ENCODE data around the gene SERPINB7.

The SERPINB7 gene

DNA sequence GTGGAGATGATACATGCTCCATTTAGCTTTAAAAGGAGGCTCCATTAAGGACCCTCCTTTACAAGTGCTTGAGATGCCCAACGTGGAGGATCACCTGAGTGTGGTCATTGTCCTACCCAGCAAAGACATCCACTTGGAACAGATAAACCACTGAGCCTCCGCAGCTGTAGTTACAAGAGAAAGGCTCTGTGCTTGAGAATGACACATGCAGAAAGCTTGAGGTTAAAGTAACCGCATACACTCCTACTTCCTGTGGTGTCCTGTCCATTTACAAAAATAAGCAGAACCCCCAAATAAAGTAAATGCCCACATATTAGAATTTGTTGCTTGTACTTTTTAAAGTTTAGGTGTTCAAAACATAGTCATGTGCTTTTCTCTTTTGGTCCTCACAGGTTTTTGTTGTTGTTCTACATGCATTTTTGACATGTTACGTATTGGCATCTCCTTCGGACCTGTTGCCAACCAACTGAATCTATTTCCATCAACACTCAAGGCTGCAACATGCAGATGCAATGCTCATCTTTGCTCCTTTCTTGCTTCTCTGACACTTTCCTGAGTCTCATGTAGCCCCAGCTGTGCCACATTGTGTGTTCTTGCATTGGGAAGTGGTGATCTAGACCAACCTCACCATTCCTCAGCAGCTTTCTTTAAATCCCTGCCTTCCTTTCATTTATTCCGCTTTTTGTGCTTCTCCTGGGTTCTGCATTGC is 56.0 kb downstream of the SERPINB7 start:
- DNase-seq = peak; percentile 75
- Histone ChIP-seq H3K4me3 (ENCODE audit: low read depth, low read length) (no peak overlapping the region), H3K27ac (peak overlapping the region; percentile 1), H3K36me3 (replicated peaks) (no peaks in the 10 kb centered on the region), H3K27me3 (replicated peaks) (no peaks in the 10 kb centered on the region)
- TF ChIP-seq, protein P1, sequence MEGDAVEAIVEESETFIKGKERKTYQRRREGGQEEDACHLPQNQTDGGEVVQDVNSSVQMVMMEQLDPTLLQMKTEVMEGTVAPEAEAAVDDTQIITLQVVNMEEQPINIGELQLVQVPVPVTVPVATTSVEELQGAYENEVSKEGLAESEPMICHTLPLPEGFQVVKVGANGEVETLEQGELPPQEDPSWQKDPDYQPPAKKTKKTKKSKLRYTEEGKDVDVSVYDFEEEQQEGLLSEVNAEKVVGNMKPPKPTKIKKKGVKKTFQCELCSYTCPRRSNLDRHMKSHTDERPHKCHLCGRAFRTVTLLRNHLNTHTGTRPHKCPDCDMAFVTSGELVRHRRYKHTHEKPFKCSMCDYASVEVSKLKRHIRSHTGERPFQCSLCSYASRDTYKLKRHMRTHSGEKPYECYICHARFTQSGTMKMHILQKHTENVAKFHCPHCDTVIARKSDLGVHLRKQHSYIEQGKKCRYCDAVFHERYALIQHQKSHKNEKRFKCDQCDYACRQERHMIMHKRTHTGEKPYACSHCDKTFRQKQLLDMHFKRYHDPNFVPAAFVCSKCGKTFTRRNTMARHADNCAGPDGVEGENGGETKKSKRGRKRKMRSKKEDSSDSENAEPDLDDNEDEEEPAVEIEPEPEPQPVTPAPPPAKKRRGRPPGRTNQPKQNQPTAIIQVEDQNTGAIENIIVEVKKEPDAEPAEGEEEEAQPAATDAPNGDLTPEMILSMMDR (IDR thresholded peaks at IDR 0.05; ENCODE audit: low read depth, low read length, missing control alignments) = no peak
- in situ Hi-C loops (cut with HindIII; ENCODE audit: low pct_ligation_motif_present, low sequenced_read_pairs) = no loop called here

DNA sequence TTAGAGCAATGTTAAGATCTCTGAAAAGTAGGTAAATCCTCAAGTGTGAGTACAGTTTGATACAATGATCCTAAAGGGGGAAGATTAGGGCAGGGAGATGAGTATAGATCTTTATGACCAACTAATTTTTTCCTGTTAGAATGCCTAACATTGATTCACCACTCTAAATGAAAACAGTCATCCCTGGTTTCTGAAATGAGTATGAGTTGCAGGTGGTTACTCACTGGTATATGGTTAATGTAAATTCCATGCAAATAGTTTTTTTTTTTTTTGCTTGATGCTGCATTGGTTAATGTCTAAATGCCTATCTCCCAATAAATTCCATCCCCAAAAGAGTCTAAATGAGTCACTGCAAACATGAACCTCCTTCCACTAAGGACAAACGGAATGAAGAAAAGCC is 57.3 kb downstream of the SERPINB7 start:
- in situ Hi-C loops (cut with HindIII; ENCODE audit: low pct_ligation_motif_present, low sequenced_read_pairs) = no loop called here

DNA sequence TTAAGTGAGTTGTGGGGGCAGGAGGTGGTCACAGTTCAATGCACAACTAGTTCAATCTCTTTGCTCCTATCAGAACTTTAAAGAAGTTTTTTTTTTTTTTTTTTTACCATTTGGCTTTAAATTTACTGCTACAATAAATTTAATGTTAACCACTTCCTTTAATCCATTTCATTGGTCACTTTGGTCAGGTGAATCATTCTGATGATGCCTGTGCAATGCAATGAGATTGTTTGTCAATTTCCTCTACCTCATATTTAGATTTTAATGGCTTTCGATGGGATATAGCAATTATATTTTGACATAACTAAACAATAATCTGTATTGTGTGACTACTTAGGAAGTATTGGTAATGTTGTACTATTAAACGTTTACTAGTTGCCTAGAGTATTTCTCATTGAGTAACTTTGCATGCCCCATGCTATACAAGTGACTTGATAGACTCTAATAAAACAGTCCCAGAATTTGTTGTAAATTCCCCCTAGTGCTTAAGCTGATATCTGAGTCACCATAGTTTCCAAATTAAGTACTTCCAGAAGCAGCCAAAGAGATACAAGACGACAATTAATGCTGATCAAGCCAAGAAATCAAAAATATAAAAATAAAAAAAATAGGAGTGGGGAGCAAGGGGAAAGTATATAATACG is 59.4 kb downstream of the SERPINB7 start:
- Histone ChIP-seq H3K4me3 (ENCODE audit: low read depth, low read length) (no peak overlapping the region), H3K36me3 (replicated peaks) (no peaks in the 10 kb centered on the region), H3K27ac (no peak overlapping the region), H3K27me3 (replicated peaks) (no peaks in the 10 kb centered on the region)
- TF ChIP-seq, protein P1 (IDR thresholded peaks at IDR 0.05; ENCODE audit: low read depth, low read length, missing control alignments) = no peak
- DNase-seq = no peak
- in situ Hi-C loops (cut with HindIII; ENCODE audit: low pct_ligation_motif_present, low sequenced_read_pairs) = no loop called here

More for the DNA sequence above, 57.3 kb downstream of the SERPINB7 start:
- Histone ChIP-seq H3K27ac (peak overlapping the region; percentile 1), H3K36me3 (replicated peaks) (no peaks in the 10 kb centered on the region), H3K27me3 (replicated peaks) (no peaks in the 10 kb centered on the region), H3K4me3 (ENCODE audit: low read depth, low read length) (no peak overlapping the region)
- peak; percentile 8 for DNase-seq
- TF ChIP-seq, protein P1 (IDR thresholded peaks at IDR 0.05; ENCODE audit: low read depth, low read length, missing control alignments) = no peak

DNA sequence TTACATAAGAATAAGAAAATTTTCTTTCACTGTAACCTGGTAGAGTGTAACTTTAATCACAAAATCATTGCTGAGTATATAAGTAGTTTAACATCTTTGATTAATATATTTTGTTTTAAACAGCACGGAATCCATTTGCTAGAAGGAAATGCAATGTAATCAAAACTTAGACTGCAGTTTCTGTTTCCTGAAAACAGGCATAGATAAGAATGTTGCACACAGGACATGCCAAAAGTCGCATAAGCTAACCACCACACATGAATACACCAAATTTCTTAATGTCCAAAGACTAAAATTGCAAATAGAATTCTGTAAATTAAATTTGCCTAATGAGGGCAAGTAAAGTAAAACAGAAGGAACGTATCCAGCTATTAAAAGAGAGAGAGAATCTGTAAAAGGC is 61.2 kb downstream of the SERPINB7 start:
- Histone ChIP-seq H3K4me3 (ENCODE audit: low read depth, low read length) (no peak overlapping the region), H3K27me3 (replicated peaks) (no peaks in the 10 kb centered on the region), H3K36me3 (replicated peaks) (no peaks in the 10 kb centered on the region), H3K27ac (no peak overlapping the region)
- in situ Hi-C loops (cut with HindIII; ENCODE audit: low pct_ligation_motif_present, low sequenced_read_pairs) = no loop called here
- no peak for DNase-seq
- TF ChIP-seq, protein P1 (IDR thresholded peaks at IDR 0.05; ENCODE audit: low read depth, low read length, missing control alignments) = no peak

DNA sequence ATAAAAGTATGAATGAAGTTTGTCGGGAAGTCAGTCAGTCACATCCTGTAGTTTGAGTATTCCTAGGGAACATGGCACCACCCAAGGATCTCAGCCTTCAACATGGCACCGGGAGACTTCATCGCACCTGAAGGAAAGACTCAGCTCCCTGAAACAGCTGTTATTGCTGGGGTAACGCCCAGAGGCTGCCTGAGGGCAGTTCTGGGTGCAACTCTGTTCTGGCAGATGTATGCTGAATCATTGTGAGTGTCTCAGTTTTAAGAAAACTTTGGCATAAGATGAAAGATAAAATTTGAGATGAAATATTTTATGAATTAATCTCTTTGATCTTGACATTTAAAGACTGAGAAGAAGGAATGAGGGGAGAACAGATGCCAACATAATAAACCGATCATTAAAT is 62.4 kb downstream of the SERPINB7 start:
- in situ Hi-C loops (cut with HindIII; ENCODE audit: low pct_ligation_motif_present, low sequenced_read_pairs) = no loop called here
- DNase-seq = no peak
- H3K4me3 ChIP-seq (ENCODE audit: low read depth, low read length) = no peak overlapping the region
- H3K36me3 ChIP-seq (replicated peaks) = no peaks in the 10 kb centered on the region
- TF ChIP-seq, protein P1 (IDR thresholded peaks at IDR 0.05; ENCODE audit: low read depth, low read length, missing control alignments) = no peak
- no peak overlapping the region for H3K27ac ChIP-seq
- H3K27me3 ChIP-seq (replicated peaks) = no peaks in the 10 kb centered on the region

Measured in brain microvascular endothelial cell (primary cell).